BJ (cell line): ENCODE results near the gene DTX3. TPM values are rescaled to one million over a fixed set of nuclear protein-coding genes. Genes with fewer than 3 reads are reported as not detected.

Source experiments
- CTCF ChIA-PET: fragments of 350-600 bp; formaldehyde crosslinking; extraction: SDS; loops from one replicate; lab custom pipeline; 2021; ENCODE audit warnings: antibody characterized with exemption, inconsistent platforms; lab: Yijun Ruan, JAX
- POLR2A ChIA-PET: fragments of 300-600 bp; sonication (Branson Sonifier 250); formaldehyde crosslinking; extraction: SDS; loops from one replicate; lab custom pipeline; 2021; ENCODE audit warnings: antibody characterized with exemption; lab: Charles Lee
- DNase-seq: peaks from one replicate; pipeline ENCODE4 v3.0.0-alpha.2; 2011; ENCODE audit warnings: low read depth
- H3K27me3 ChIP-seq: 2 replicates; pipeline ENCODE4 v1.6.0; 2011; ENCODE audit warnings: low read length; ENCODE audit not compliant: control insufficient read depth, insufficient read depth
- H3K36me3 ChIP-seq: 2 replicates; pipeline ENCODE4 v1.5.1; 2011; ENCODE audit warnings: low read length; ENCODE audit not compliant: control insufficient read depth, insufficient read depth
- H3K4me3 ChIP-seq: 2 replicates; pipeline ENCODE4 v1.5.1; 2011; ENCODE audit warnings: low read depth, mild to moderate bottlenecking, control low read depth, low read length
- CTCF ChIP-seq: IDR thresholded peaks from 2 replicates; pipeline ENCODE4 v1.5.1; 2011; ENCODE audit warnings: low read depth, mild to moderate bottlenecking, control low read depth, inconsistent platforms, low read length, moderate library complexity; ENCODE audit not compliant: insufficient read depth
- polyA plus RNA-seq: library from polyadenylated mRNA; depleted of rRNA; stranded (reverse); fragments of >200 nt; gene quantifications from 2 replicates; pipeline ENCODE4 v1.2.3, GENCODE V29; 2011

DTX3 gene
- polyA plus RNA-seq, 1 experiment: 26.0 TPM

GRCh38 chr12:57603324-57603723 lies 1.3 kb upstream of the DTX3 start:
- H3K4me3 ChIP-seq: no peak overlapping the region
- POLR2A ChIA-PET: interaction anchor here (0.6 to 1.0 kb wide), 6 partner anchors 11 to 171 kb away, joined by 3 to 8 read pairs (median 5); partner anchors contain the start of gene PIP4K2C
- no peak for TF ChIP-seq CTCF
- CTCF ChIA-PET: interaction anchor here (1.0 to 1.5 kb wide), 2 partner anchors 10 to 20 kb away, joined by 3 to 4 read pairs; no protein-coding TSS in a partner anchor
- H3K27me3 ChIP-seq: no peaks in the 10 kb centered on the region
- peaks cover 6% of the 10 kb centered on the region for H3K36me3 ChIP-seq
- no peak for DNase-seq

GRCh38 chr12:57603815-57604453 lies 690 bp upstream of the DTX3 start:
- POLR2A ChIA-PET: interaction anchor here (0.6 to 1.0 kb wide), 5 partner anchors 10 to 171 kb away, joined by 3 to 8 read pairs (median 5); no protein-coding TSS in a partner anchor
- CTCF ChIA-PET: interaction anchor here (0.7 to 1.5 kb wide), 3 partner anchors 9 to 20 kb away, joined by 3 to 4 read pairs (median 3); no protein-coding TSS in a partner anchor
- H3K36me3 ChIP-seq: peaks cover 6% of the 10 kb centered on the region
- DNase-seq: peak; percentile 38
- H3K4me3 ChIP-seq: peak overlapping the region; percentile 64
- TF ChIP-seq CTCF: no peak
- H3K27me3 ChIP-seq: no peaks in the 10 kb centered on the region

GRCh38 chr12:57604992-57605810 lies 577 bp downstream of the DTX3 start:
- Histone ChIP-seq H3K4me3 (peak overlapping the region; percentile 64), H3K27me3 (no peaks in the 10 kb centered on the region), H3K36me3 (peaks cover 9% of the 10 kb centered on the region)
- ChIA-PET POLR2A (no interaction called here), CTCF (interaction anchor here (1.3 to 4.2 kb wide), 3 partner anchors 9 to 28 kb away, joined by 5 to 21 read pairs (median 7); partner anchors contain the start of gene B4GALNT1)
- no peak for TF ChIP-seq CTCF
- no peak for DNase-seq

- TF ChIP-seq CTCF: no peak
- POLR2A ChIA-PET: no interaction called here
- H3K36me3 ChIP-seq: peaks cover 9% of the 10 kb centered on the region
- CTCF ChIA-PET: interaction anchor here (1.0 to 4.2 kb wide), 4 partner anchors 8 to 27 kb away, joined by 4 to 21 read pairs (median 6); partner anchors contain the start of gene B4GALNT1
- no peak for DNase-seq
- no peaks in the 10 kb centered on the region for H3K27me3 ChIP-seq
- no peak overlapping the region for H3K4me3 ChIP-seq
These were observed 1.2 kb downstream of the DTX3 start for GRCh38 chr12:57605811-57606311.

- POLR2A ChIA-PET: no interaction called here
- TF ChIP-seq CTCF: no peak
- H3K4me3 ChIP-seq: no peak overlapping the region
- H3K36me3 ChIP-seq: peaks cover 8% of the 10 kb centered on the region
- DNase-seq: no peak
- CTCF ChIA-PET: interaction anchor here (1.0 to 4.2 kb wide), 4 partner anchors 8 to 27 kb away, joined by 4 to 21 read pairs (median 6); partner anchors contain the start of gene B4GALNT1
- H3K27me3 ChIP-seq: no peaks in the 10 kb centered on the region
These were observed 1.8 kb downstream of the DTX3 start for GRCh38 chr12:57606399-57606798.
